GM21367 (cell line): ENCODE data around the gene PRDM2.

ENCODE experiments used
- ATAC-seq: cut with Tn5 transposase; IDR thresholded peaks from one replicate; pipeline ENCODE4 v1.9.1; 2021; ENCODE audit not compliant: unreplicated experiment

PRDM2 gene

GRCh38 chr1:13832100-13832499 lies 132.1 kb downstream of the PRDM2 start:
- no peak for ATAC-seq

- no peak for ATAC-seq
These were observed 132.5 kb downstream of the PRDM2 start for GRCh38 chr1:13832536-13832935.

- ATAC-seq: no peak
These were observed 136.1 kb downstream of the PRDM2 start for GRCh38 chr1:13836136-13836535.

GRCh38 chr1:13836631-13837030 lies 136.6 kb downstream of the PRDM2 start:
- ATAC-seq: no peak

- no peak for ATAC-seq
These were observed 138.2 kb downstream of the PRDM2 start for GRCh38 chr1:13838236-13838635.

GRCh38 chr1:13842497-13842896 lies 142.5 kb downstream of the PRDM2 start:
- no peak for ATAC-seq

GRCh38 chr1:13851726-13852125 lies 151.7 kb downstream of the PRDM2 start:
- ATAC-seq: no peak

- no peak for ATAC-seq
These were observed 155.6 kb downstream of the PRDM2 start for GRCh38 chr1:13855554-13855953.

- no peak for ATAC-seq
These were observed 160.0 kb downstream of the PRDM2 start for GRCh38 chr1:13860031-13860430.

- ATAC-seq: no peak
These were observed 164.8 kb downstream of the PRDM2 start for GRCh38 chr1:13864760-13865159.

GRCh38 chr1:13865851-13866250 lies 165.9 kb downstream of the PRDM2 start:
- ATAC-seq: no peak

GRCh38 chr1:13867603-13868002 lies 167.6 kb downstream of the PRDM2 start:
- ATAC-seq: no peak

- no peak for ATAC-seq
These were observed 169.3 kb downstream of the PRDM2 start for GRCh38 chr1:13869172-13869797.

GRCh38 chr1:13871413-13871812 lies 171.4 kb downstream of the PRDM2 start:
- ATAC-seq: no peak

- no peak for ATAC-seq
These were observed 171.9 kb downstream of the PRDM2 start for GRCh38 chr1:13871886-13872285.

- ATAC-seq: no peak
These were observed 173.0 kb downstream of the PRDM2 start for GRCh38 chr1:13873032-13873431.
